ENCODE data around the gene WNK1.

DNA sequence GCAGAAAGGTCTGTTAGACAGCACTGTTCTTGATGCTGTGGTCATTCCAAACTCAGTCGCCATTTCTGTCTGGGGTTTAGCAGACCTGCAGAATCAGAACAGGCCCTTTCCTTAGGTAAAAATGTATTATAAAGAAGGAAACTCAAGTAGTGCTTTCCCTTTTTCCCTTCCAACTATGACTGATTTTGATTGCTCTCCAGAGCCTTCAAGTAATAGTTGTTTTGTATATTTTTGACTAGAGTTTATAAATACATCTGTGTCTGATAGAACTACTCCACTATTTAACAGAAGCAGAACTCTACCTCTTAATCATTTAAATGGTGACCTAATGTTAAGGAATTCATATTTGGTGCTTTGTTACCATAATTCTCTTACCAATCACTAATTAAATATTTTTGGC is 74.0 kb downstream of the WNK1 start:
- TF ChIP-seq ZSCAN20 (CRISPR knock-in tag; IDR thresholded peaks at IDR 0.05): no peak
- TF ChIP-seq, protein P1, sequence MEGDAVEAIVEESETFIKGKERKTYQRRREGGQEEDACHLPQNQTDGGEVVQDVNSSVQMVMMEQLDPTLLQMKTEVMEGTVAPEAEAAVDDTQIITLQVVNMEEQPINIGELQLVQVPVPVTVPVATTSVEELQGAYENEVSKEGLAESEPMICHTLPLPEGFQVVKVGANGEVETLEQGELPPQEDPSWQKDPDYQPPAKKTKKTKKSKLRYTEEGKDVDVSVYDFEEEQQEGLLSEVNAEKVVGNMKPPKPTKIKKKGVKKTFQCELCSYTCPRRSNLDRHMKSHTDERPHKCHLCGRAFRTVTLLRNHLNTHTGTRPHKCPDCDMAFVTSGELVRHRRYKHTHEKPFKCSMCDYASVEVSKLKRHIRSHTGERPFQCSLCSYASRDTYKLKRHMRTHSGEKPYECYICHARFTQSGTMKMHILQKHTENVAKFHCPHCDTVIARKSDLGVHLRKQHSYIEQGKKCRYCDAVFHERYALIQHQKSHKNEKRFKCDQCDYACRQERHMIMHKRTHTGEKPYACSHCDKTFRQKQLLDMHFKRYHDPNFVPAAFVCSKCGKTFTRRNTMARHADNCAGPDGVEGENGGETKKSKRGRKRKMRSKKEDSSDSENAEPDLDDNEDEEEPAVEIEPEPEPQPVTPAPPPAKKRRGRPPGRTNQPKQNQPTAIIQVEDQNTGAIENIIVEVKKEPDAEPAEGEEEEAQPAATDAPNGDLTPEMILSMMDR (IDR thresholded peaks at IDR 0.05): no peak
- TF ChIP-seq POLR2AphosphoS2 (conservative IDR thresholded peaks at IDR 0.05; ENCODE audit: low read length): no peak
- TF ChIP-seq JUN (IDR thresholded peaks at IDR 0.05): no peak
- no peak for TF ChIP-seq ZC3H11A (IDR thresholded peaks at IDR 0.05)
- no peak for TF ChIP-seq RCOR1 (IDR thresholded peaks at IDR 0.05; ENCODE audit: low read depth, low read length)
- no peak for TF ChIP-seq FOSL2 (IDR thresholded peaks at IDR 0.05)
- no peak for TF ChIP-seq FOSL2 (CRISPR knock-in tag; IDR thresholded peaks at IDR 0.05)

Data from A549 (cell line).